ENCODE measurements around the gene NT5DC3.

NT5DC3 gene

DNA sequence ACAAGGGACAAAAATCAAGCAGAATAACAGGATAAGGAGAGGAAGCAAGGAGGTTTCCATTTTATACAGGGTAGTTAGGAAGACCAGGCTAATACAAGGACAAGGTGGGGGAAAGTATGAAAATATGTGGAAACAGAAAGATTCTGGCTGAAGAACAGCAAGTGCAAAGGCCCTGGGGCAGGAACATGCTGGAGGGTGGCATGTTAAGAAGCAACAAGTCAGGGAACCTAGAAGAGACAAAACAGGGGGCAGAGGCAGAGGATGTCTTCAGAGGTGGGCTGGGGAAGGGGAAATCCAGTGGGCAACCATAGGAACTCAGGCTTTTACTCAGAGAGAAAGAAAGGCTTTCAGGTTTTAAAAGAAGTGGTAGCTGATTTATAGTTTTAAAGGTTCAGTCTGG, 54.8 kb downstream of the NT5DC3 start:
- POLR2A ChIA-PET = no interaction called here
- Histone ChIP-seq H3K27me3 (replicated peaks in 2 of 5; ENCODE audit: control insufficient read depth in 4 of 5, insufficient read depth in 5 of 5, low read length in 4 of 5) (no peaks in the 10 kb centered on the region), H3K36me3 (ENCODE audit: control insufficient read depth in 4 of 4, insufficient read depth in 4 of 4, low read length in 3 of 4) (peaks cover 0 to 13% (median 2%) of the 10 kb centered on the region in 4 experiments), H3K9me3 (ENCODE audit: control extremely low read depth in 1 of 5, control insufficient read depth in 4 of 5, insufficient read depth in 2 of 5, low read depth in 1 of 5, low read length in 4 of 5) (no peaks in the 10 kb centered on the region), H3K4me1 (ENCODE audit: control extremely low read depth in 1 of 4, control insufficient read depth in 4 of 4, insufficient read depth in 4 of 4, low read length in 3 of 4) (no peaks in the 10 kb centered on the region), H3K4me3 (ENCODE audit: control insufficient read depth in 1 of 7, extremely low read depth in 1 of 7, insufficient read depth in 4 of 7, low read depth in 2 of 7, low read length in 6 of 7) (no peak overlapping the region), H3K27ac (ENCODE audit: insufficient read depth in 1 of 2, low read depth in 1 of 2, low read length in 2 of 2, poor library complexity in 1 of 2, severe bottlenecking in 2 of 2) (no peak overlapping the region)
- CTCF ChIA-PET = no interaction called here
- DNase-seq = no peak

DNA sequence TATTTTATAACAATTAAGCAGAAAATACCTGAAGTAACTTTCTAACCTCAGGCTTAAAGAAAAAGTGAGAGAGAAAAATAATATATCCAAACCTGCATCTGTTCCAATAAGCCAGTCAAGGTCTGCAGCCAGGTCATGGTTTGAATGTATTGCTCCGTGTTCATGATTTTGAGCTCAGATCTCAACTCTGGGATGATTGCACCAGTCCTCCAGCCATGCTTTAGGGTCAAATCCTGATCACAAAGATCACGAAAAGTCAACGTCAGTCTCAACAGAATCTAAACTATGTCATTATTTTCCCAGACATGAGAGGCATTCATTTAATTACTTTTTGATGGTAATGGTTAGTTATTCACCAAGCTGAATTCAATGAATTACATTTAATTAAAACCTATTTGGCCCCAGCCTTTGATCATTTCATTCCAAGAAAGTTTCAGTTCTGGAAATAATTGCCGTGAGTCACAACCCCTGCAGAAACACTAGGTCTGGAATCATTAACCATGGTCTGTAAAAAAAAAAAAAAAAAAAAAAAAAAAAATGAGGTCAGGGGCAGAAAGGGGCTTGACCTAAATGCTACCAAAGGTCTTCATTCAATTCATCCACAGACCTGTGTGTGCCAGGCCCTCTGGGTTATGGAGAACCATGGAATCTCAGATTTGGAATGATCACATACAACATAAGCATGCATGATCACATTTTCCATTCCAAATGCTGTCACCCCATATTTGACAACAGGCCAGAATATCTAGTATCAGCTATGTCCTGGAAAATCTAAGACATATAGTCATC, 55.6 kb downstream of the NT5DC3 start:
- ChIA-PET CTCF (interaction anchor here (0.8 kb wide), 1 partner anchor 48 kb away, joined by 3 read pairs; no protein-coding TSS in a partner anchor), POLR2A (no interaction called here)
- no peak for DNase-seq
- H3K4me1 ChIP-seq (ENCODE audit: control extremely low read depth in 1 of 4, control insufficient read depth in 4 of 4, insufficient read depth in 4 of 4, low read length in 3 of 4) = no peaks in the 10 kb centered on the region
- no peak overlapping the region for H3K27ac ChIP-seq (ENCODE audit: insufficient read depth in 1 of 2, low read depth in 1 of 2, low read length in 2 of 2, poor library complexity in 1 of 2, severe bottlenecking in 2 of 2)
- H3K27me3 ChIP-seq (replicated peaks in 2 of 5; ENCODE audit: control insufficient read depth in 4 of 5, insufficient read depth in 5 of 5, low read length in 4 of 5) = no peaks in the 10 kb centered on the region
- no peaks in the 10 kb centered on the region for H3K9me3 ChIP-seq (ENCODE audit: control extremely low read depth in 1 of 5, control insufficient read depth in 4 of 5, insufficient read depth in 2 of 5, low read depth in 1 of 5, low read length in 4 of 5)
- peaks cover 0 to 13% (median 2%) of the 10 kb centered on the region in 4 experiments for H3K36me3 ChIP-seq (ENCODE audit: control insufficient read depth in 4 of 4, insufficient read depth in 4 of 4, low read length in 3 of 4)
- WGBS (ENCODE audit: insufficient coverage) = 100% methylated on average over 1 of the region's 4 CpGs
- H3K4me3 ChIP-seq (ENCODE audit: control insufficient read depth in 1 of 7, extremely low read depth in 1 of 7, insufficient read depth in 4 of 7, low read depth in 2 of 7, low read length in 6 of 7) = no peak overlapping the region

DNA sequence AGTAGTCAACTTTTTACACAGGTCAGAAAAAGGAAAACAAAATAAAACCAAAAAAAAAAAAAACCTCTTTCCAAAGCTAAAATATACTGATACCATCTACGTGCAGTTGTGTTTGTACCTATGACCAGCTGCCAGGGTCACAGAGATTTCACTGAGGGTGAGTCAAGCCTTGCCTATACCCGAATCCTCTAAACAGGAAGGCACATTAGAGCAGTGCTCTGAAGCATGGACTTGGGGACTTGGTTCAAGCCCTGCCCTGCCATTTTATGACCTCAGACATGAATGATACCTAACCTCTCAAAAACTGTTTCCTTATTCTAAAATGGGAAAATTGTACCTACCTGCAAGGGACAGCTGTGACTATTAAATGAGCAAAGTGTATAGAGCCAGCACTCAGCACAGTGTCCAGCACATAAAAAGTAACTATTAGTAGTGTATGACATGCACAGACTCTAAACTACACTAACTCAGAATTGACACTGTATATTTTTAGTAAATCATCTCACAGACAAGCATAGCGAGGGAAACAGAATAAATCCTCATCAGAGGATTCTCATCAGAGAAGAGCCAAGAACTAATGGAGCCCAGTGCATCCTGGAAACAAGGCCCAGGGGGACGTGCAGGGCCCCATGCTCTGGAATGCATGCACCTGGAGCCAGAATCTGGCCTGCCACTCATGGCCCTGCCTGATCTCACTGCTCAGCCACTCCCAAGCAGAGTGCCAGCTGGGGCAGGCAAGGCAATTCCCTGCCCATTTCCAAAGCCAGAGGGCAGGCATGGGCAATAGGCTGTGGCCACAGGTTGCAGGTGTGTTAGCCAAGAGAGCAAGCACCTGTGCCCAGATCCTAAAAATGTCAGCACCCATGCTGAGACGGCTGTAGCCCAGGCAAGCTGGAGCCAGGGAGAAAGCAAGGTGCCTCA, 57.0 kb downstream of the NT5DC3 start:
- 100% methylated on average over 5 of the region's 5 CpGs for WGBS (ENCODE audit: insufficient coverage)
- Histone ChIP-seq H3K4me1 (ENCODE audit: control extremely low read depth in 1 of 4, control insufficient read depth in 4 of 4, insufficient read depth in 4 of 4, low read length in 3 of 4) (no peaks in the 10 kb centered on the region), H3K9me3 (ENCODE audit: control extremely low read depth in 1 of 5, control insufficient read depth in 4 of 5, insufficient read depth in 2 of 5, low read depth in 1 of 5, low read length in 4 of 5) (no peaks in the 10 kb centered on the region), H3K27ac (ENCODE audit: insufficient read depth in 1 of 2, low read depth in 1 of 2, low read length in 2 of 2, poor library complexity in 1 of 2, severe bottlenecking in 2 of 2) (no peak overlapping the region), H3K36me3 (ENCODE audit: control insufficient read depth in 4 of 4, insufficient read depth in 4 of 4, low read length in 3 of 4) (peaks cover 0 to 19% (median 2%) of the 10 kb centered on the region in 4 experiments), H3K27me3 (replicated peaks in 2 of 5; ENCODE audit: control insufficient read depth in 4 of 5, insufficient read depth in 5 of 5, low read length in 4 of 5) (no peaks in the 10 kb centered on the region), H3K4me3 (ENCODE audit: control insufficient read depth in 1 of 7, extremely low read depth in 1 of 7, insufficient read depth in 4 of 7, low read depth in 2 of 7, low read length in 6 of 7) (no peak overlapping the region)
- ChIA-PET POLR2A (no interaction called here), CTCF (interaction anchor here (0.8 to 1.6 kb wide), 2 partner anchors 13 to 50 kb away, joined by 3 to 4 read pairs; no protein-coding TSS in a partner anchor)
- DNase-seq = no peak

DNA sequence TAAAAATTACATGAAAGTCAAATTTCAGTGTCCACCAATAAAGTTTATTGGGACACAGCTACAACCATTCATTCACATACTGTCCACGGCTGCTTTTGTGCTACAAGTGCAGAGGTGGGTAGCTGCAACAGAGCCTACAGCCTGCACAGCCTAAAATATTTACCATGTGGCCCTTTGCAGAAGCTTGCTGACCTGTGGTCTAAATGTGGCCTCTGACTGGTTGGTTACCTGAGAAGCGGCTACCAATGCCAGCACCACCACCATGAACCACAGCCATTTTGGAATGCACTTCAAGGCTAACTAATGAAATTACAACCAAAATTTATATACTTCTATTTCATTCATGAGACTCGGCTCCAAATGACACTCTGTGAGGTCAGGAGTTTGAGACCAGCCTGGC, 58.6 kb downstream of the NT5DC3 start:
- H3K4me1 ChIP-seq (ENCODE audit: control extremely low read depth in 1 of 4, control insufficient read depth in 4 of 4, insufficient read depth in 4 of 4, low read length in 3 of 4) = no peaks in the 10 kb centered on the region
- H3K27ac ChIP-seq (ENCODE audit: insufficient read depth in 1 of 2, low read depth in 1 of 2, low read length in 2 of 2, poor library complexity in 1 of 2, severe bottlenecking in 2 of 2) = no peak overlapping the region
- 100% methylated on average over 2 of the region's 3 CpGs for WGBS (ENCODE audit: insufficient coverage)
- no peaks in the 10 kb centered on the region for H3K27me3 ChIP-seq (replicated peaks in 2 of 5; ENCODE audit: control insufficient read depth in 4 of 5, insufficient read depth in 5 of 5, low read length in 4 of 5)
- POLR2A ChIA-PET = no interaction called here
- no peak for DNase-seq
- peaks cover 0 to 24% (median 4%) of the 10 kb centered on the region in 4 experiments for H3K36me3 ChIP-seq (ENCODE audit: control insufficient read depth in 4 of 4, insufficient read depth in 4 of 4, low read length in 3 of 4)
- H3K4me3 ChIP-seq (ENCODE audit: control insufficient read depth in 1 of 7, extremely low read depth in 1 of 7, insufficient read depth in 4 of 7, low read depth in 2 of 7, low read length in 6 of 7) = no peak overlapping the region
- H3K9me3 ChIP-seq (ENCODE audit: control extremely low read depth in 1 of 5, control insufficient read depth in 4 of 5, insufficient read depth in 2 of 5, low read depth in 1 of 5, low read length in 4 of 5) = no peaks in the 10 kb centered on the region
- CTCF ChIA-PET = interaction anchor here (0.8 to 1.6 kb wide), 3 partner anchors 9 to 86 kb away, joined by 3 to 4 read pairs (median 3); no protein-coding TSS in a partner anchor

DNA sequence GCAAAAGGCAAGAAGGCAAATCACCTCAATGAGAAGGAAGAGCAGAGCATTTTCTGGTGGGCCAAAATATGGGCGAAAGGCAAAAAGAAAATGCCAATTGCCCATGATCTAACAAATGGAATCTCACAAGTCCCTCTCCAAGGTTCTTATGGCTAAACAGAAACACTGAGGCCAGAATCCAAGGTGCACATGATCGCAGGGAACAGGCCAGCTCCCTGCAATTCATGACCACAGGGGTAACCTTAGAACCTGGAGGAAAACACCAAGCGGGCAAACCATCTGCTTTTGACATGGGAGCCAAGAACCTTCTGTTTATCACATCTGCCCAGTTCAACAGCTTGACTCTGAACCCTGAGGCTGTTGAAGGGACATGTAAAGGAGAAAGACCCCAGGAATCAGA, 60.0 kb downstream of the NT5DC3 start:
- peaks cover 0 to 32% (median 11%) of the 10 kb centered on the region in 4 experiments for H3K36me3 ChIP-seq (ENCODE audit: control insufficient read depth in 4 of 4, insufficient read depth in 4 of 4, low read length in 3 of 4)
- ChIA-PET POLR2A (no interaction called here), CTCF (interaction anchor here (1.0 kb wide), 2 partner anchors 47 to 69 kb away, joined by 3 to 4 read pairs; no protein-coding TSS in a partner anchor)
- no peak for DNase-seq
- H3K9me3 ChIP-seq (ENCODE audit: control extremely low read depth in 1 of 5, control insufficient read depth in 4 of 5, insufficient read depth in 2 of 5, low read depth in 1 of 5, low read length in 4 of 5) = no peaks in the 10 kb centered on the region
- 100% methylated on average over 2 of the region's 3 CpGs for WGBS (ENCODE audit: insufficient coverage)
- no peak overlapping the region for H3K27ac ChIP-seq (ENCODE audit: insufficient read depth in 1 of 2, low read depth in 1 of 2, low read length in 2 of 2, poor library complexity in 1 of 2, severe bottlenecking in 2 of 2)
- H3K27me3 ChIP-seq (replicated peaks in 2 of 5; ENCODE audit: control insufficient read depth in 4 of 5, insufficient read depth in 5 of 5, low read length in 4 of 5) = no peaks in the 10 kb centered on the region
- H3K4me3 ChIP-seq (ENCODE audit: control insufficient read depth in 1 of 7, extremely low read depth in 1 of 7, insufficient read depth in 4 of 7, low read depth in 2 of 7, low read length in 6 of 7) = no peak overlapping the region
- H3K4me1 ChIP-seq (ENCODE audit: control extremely low read depth in 1 of 4, control insufficient read depth in 4 of 4, insufficient read depth in 4 of 4, low read length in 3 of 4) = no peaks in the 10 kb centered on the region

DNA sequence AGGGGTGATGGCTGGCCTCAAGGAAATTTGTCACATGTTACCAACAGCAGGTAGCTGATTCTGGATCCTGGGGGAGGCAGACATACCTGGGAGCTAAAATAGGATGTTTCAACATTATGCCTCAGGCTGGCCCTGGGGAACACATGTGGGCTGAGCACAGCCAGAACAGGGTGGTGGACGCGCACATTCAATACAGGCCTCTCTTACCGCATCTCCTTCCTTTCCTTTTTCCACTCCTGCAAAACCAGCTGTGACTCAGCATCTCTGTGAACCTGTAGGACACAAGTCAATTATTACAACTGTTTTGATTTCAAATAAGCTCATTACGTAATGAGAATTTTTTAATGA, 61.0 kb downstream of the NT5DC3 start:
- no peaks in the 10 kb centered on the region for H3K27me3 ChIP-seq (replicated peaks in 2 of 5; ENCODE audit: control insufficient read depth in 4 of 5, insufficient read depth in 5 of 5, low read length in 4 of 5)
- H3K27ac ChIP-seq (ENCODE audit: insufficient read depth in 1 of 2, low read depth in 1 of 2, low read length in 2 of 2, poor library complexity in 1 of 2, severe bottlenecking in 2 of 2) = no peak overlapping the region
- ChIA-PET POLR2A (no interaction called here), CTCF (interaction anchor here (0.6 to 1.1 kb wide), 2 partner anchors 9 to 20 kb away, joined by 3 to 8 read pairs; no protein-coding TSS in a partner anchor)
- no peaks in the 10 kb centered on the region for H3K9me3 ChIP-seq (ENCODE audit: control extremely low read depth in 1 of 5, control insufficient read depth in 4 of 5, insufficient read depth in 2 of 5, low read depth in 1 of 5, low read length in 4 of 5)
- DNase-seq = peak in 2 of 3 donors; percentile 20 to 31
- H3K4me3 ChIP-seq (ENCODE audit: control insufficient read depth in 1 of 7, extremely low read depth in 1 of 7, insufficient read depth in 4 of 7, low read depth in 2 of 7, low read length in 6 of 7) = no peak overlapping the region
- peaks cover 0 to 32% (median 11%) of the 10 kb centered on the region in 4 experiments for H3K36me3 ChIP-seq (ENCODE audit: control insufficient read depth in 4 of 4, insufficient read depth in 4 of 4, low read length in 3 of 4)
- no CpG with 5 or more reads among the region's 4 CpGs for WGBS (ENCODE audit: insufficient coverage)
- H3K4me1 ChIP-seq (ENCODE audit: control extremely low read depth in 1 of 4, control insufficient read depth in 4 of 4, insufficient read depth in 4 of 4, low read length in 3 of 4) = no peaks in the 10 kb centered on the region
